ENCODE measurements around the gene EPSTI1. TPM values are rescaled to one million over a fixed set of nuclear protein-coding genes. Genes with fewer than 3 reads are reported as not detected.

Gene EPSTI1
- total RNA-seq, 4 donors from 2014 or later, result 3.8 to 12.8 (median 6.0) TPM

DNA sequence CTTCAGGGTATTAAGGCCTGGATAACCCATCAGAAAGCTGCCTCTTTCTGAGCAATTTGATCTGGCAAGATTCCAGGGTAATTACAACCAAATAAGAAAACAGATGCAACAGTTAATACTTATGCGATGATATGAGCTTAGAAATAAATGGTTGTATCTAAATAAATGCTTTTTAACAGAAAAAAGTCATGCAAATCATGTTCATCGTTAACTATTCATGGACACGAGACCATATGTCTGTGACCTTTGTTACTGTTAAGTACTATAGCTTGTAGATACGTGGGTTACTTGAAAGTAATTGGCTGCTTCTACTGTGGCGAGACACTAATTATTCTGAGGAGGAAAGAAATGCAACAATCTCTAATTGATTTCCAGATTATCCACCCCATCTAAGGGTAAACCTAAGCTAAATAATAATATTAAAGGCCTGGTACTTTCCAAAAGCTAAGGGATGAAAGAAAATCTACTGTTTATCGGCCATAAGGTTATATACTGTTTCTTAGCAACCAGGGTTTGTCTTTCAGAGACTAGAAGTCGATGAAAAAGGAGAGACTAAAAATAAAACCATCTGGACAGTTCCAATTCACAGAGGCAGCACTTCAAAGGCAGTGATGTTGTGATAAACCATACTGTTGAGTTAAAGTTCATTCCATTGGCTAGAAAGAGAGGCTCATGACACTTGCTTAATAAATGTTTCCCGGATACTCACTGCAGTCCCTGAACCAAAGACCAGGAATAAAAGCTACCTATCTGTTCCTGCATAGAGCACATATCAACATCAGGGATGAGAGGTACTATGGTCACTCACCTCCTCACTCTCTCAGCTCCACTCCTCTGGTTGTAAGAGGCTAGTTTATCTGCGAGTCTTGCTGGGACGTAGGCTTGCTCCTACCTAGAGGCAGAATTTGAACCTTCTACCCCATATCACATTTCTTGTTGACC, 1.5 kb downstream of the EPSTI1 start:
- Histone ChIP-seq H3K36me3 (no peaks in the 10 kb centered on the region), H3K27ac (peak overlapping the region in 2 of 3 donors; percentile 8 to 26), H3K9me3 (no peaks in the 10 kb centered on the region), H3K4me1 (peaks cover 12 to 15% of the 10 kb centered on the region in 2 donors), H3K4me3 (replicated peaks in 1 of 3) (no peak overlapping the region), H3K27me3 (no peaks in the 10 kb centered on the region)
- DNase-seq, result no peak
- 67 to 70% methylated on average over 10 of the region's 10 CpGs for WGBS, 2 donors
- intact Hi-C loops (cut with DNase I), result no loop called here
- TF ChIP-seq POLR2A (IDR thresholded peaks at IDR 0.05), result no peak
- TF ChIP-seq, protein P1, sequence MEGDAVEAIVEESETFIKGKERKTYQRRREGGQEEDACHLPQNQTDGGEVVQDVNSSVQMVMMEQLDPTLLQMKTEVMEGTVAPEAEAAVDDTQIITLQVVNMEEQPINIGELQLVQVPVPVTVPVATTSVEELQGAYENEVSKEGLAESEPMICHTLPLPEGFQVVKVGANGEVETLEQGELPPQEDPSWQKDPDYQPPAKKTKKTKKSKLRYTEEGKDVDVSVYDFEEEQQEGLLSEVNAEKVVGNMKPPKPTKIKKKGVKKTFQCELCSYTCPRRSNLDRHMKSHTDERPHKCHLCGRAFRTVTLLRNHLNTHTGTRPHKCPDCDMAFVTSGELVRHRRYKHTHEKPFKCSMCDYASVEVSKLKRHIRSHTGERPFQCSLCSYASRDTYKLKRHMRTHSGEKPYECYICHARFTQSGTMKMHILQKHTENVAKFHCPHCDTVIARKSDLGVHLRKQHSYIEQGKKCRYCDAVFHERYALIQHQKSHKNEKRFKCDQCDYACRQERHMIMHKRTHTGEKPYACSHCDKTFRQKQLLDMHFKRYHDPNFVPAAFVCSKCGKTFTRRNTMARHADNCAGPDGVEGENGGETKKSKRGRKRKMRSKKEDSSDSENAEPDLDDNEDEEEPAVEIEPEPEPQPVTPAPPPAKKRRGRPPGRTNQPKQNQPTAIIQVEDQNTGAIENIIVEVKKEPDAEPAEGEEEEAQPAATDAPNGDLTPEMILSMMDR (IDR thresholded peaks at IDR 0.05), result no peak

GRCh38 chr13:42986176-42986574, 5.9 kb downstream of the EPSTI1 start:
- no peak overlapping the region for H3K27ac ChIP-seq

GRCh38 chr13:42985312-42986175, 6.5 kb downstream of the EPSTI1 start:
- DNase-seq, result no peak
- no peak overlapping the region for H3K27ac ChIP-seq
- no peaks in the 10 kb centered on the region for H3K36me3 ChIP-seq
- intact Hi-C loops (cut with DNase I), result no loop called here
- no peaks in the 10 kb centered on the region for H3K9me3 ChIP-seq
- no peak for TF ChIP-seq POLR2A (IDR thresholded peaks at IDR 0.05)
- TF ChIP-seq, protein P1 (IDR thresholded peaks at IDR 0.05), result no peak
- peaks cover 4 to 11% of the 10 kb centered on the region in 2 donors for H3K4me1 ChIP-seq
- 79 to 81% methylated on average over 8 of the region's 8 CpGs for WGBS, 2 donors
- H3K27me3 ChIP-seq, result no peaks in the 10 kb centered on the region
- no peak overlapping the region for H3K4me3 ChIP-seq (replicated peaks in 1 of 3)

More at GRCh38 chr13:42986176-42986574, 5.9 kb downstream of the EPSTI1 start:
- intact Hi-C loops (cut with DNase I), result no loop called here
- 75 to 81% methylated on average over 7 of the region's 7 CpGs for WGBS, 2 donors
- no peak for DNase-seq
- Histone ChIP-seq H3K36me3 (no peaks in the 10 kb centered on the region), H3K4me1 (peaks cover 8 to 17% of the 10 kb centered on the region in 2 donors), H3K27me3 (no peaks in the 10 kb centered on the region), H3K4me3 (replicated peaks in 1 of 3) (no peak overlapping the region), H3K9me3 (no peaks in the 10 kb centered on the region)
- TF ChIP-seq POLR2A (IDR thresholded peaks at IDR 0.05), result no peak
- TF ChIP-seq, protein P1 (IDR thresholded peaks at IDR 0.05), result no peak

DNA sequence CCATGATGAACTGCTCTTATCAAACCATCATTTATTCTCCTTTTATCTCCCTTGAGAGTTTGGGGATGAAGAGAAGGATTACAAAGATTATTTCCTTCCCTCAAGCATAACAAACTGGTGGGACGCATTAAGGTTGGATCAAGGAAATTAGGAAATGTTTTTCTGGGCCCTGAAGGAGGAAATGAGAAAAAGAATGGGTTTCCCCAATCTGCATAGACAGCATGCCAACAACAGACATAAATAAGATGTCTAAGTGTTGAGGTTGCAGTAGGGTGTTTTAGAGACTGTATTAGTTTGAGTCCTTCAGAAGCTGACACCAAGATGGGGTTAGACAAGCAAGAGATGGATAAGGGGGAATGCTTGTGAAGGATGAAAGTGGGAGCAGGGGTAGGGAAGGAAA, 7.3 kb downstream of the EPSTI1 start:
- Histone ChIP-seq H3K4me3 (replicated peaks in 1 of 3) (no peak overlapping the region), H3K4me1 (peaks cover 0 to 5% of the 10 kb centered on the region in 2 donors), H3K36me3 (no peaks in the 10 kb centered on the region), H3K27ac (no peak overlapping the region), H3K9me3 (no peaks in the 10 kb centered on the region), H3K27me3 (no peaks in the 10 kb centered on the region)
- WGBS, 2 donors, result 80 to 84% methylated on average over 1 of the region's 1 CpG
- TF ChIP-seq, protein P1 (IDR thresholded peaks at IDR 0.05), result no peak
- TF ChIP-seq POLR2A (IDR thresholded peaks at IDR 0.05), result no peak
- no peak for DNase-seq
- intact Hi-C loops (cut with DNase I), result no loop called here
